ENCODE measurements around the gene CRYBB2.
"Not testable (repeated sequence)": the region's sequence is repeated elsewhere in the genome, so short reads cannot be mapped to it uniquely, and the experiment has no call there.

DNA sequence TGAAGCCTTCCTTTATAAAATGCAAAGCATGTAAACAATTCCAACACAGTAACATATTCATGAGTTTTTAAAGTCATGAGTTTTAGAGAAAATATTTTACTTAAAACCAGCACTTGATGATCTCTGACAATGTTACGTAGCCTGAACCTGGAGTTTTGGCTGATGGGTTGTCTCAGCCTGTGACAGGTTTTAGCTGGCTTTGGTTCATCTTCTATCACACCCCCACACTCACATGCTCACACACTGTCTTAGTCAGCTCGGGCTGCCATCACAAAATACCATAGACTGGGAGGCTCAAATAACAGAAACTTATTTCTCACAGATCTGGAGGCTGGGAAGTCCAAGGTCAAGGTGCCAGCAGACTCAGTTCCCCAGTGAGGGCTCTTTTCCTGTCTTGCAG, 50.6 kb downstream of the CRYBB2 start:
- TF ChIP-seq, protein P1, sequence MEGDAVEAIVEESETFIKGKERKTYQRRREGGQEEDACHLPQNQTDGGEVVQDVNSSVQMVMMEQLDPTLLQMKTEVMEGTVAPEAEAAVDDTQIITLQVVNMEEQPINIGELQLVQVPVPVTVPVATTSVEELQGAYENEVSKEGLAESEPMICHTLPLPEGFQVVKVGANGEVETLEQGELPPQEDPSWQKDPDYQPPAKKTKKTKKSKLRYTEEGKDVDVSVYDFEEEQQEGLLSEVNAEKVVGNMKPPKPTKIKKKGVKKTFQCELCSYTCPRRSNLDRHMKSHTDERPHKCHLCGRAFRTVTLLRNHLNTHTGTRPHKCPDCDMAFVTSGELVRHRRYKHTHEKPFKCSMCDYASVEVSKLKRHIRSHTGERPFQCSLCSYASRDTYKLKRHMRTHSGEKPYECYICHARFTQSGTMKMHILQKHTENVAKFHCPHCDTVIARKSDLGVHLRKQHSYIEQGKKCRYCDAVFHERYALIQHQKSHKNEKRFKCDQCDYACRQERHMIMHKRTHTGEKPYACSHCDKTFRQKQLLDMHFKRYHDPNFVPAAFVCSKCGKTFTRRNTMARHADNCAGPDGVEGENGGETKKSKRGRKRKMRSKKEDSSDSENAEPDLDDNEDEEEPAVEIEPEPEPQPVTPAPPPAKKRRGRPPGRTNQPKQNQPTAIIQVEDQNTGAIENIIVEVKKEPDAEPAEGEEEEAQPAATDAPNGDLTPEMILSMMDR (IDR thresholded peaks at IDR 0.05) = not testable (repeated sequence)
- TF ChIP-seq, protein P2, sequence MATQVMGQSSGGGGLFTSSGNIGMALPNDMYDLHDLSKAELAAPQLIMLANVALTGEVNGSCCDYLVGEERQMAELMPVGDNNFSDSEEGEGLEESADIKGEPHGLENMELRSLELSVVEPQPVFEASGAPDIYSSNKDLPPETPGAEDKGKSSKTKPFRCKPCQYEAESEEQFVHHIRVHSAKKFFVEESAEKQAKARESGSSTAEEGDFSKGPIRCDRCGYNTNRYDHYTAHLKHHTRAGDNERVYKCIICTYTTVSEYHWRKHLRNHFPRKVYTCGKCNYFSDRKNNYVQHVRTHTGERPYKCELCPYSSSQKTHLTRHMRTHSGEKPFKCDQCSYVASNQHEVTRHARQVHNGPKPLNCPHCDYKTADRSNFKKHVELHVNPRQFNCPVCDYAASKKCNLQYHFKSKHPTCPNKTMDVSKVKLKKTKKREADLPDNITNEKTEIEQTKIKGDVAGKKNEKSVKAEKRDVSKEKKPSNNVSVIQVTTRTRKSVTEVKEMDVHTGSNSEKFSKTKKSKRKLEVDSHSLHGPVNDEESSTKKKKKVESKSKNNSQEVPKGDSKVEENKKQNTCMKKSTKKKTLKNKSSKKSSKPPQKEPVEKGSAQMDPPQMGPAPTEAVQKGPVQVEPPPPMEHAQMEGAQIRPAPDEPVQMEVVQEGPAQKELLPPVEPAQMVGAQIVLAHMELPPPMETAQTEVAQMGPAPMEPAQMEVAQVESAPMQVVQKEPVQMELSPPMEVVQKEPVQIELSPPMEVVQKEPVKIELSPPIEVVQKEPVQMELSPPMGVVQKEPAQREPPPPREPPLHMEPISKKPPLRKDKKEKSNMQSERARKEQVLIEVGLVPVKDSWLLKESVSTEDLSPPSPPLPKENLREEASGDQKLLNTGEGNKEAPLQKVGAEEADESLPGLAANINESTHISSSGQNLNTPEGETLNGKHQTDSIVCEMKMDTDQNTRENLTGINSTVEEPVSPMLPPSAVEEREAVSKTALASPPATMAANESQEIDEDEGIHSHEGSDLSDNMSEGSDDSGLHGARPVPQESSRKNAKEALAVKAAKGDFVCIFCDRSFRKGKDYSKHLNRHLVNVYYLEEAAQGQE (IDR thresholded peaks at IDR 0.05; ENCODE audit: insufficient read depth in 1 of 2, low read depth in 2 of 2, low read length in 1 of 2) = not testable (repeated sequence)
- not testable (repeated sequence) for TF ChIP-seq POLR2AphosphoS5 (IDR thresholded peaks at IDR 0.05; ENCODE audit: low read depth, low read length); SIN3A (IDR thresholded peaks at IDR 0.05; ENCODE audit: borderline replicate concordance, insufficient read depth, low read depth, low read length)
